Left ventricle myocardium inferior (tissue), 1 donor: ENCODE measurements around the gene RPL37A. TPM values are rescaled to one million over a fixed set of nuclear protein-coding genes. Genes with fewer than 3 reads are reported as not detected.

Source experiments
- DNase-seq: peaks from one replicate; pipeline ENCODE4 v3.0.0-alpha.2; 2020
- H3K27ac ChIP-seq: fragments of 200-600 bp; replicated peaks from 2 replicates; pipeline ENCODE4 v1.8.0; 2021
- H3K27me3 ChIP-seq: fragments of 200-600 bp; 2 replicates; pipeline ENCODE4 v1.8.0; 2021; ENCODE audit warnings: low read depth
- H3K36me3 ChIP-seq: fragments of 200-600 bp; 2 replicates; pipeline ENCODE4 v1.8.0; 2021
- H3K4me1 ChIP-seq: fragments of 200-600 bp; 2 replicates; pipeline ENCODE4 v1.8.0; 2021
- H3K4me3 ChIP-seq: fragments of 200-600 bp; 2 replicates; pipeline ENCODE4 v1.8.0; 2021; ENCODE audit warnings: mild to moderate bottlenecking, moderate library complexity
- H3K9me3 ChIP-seq: fragments of 200-600 bp; replicated peaks from 2 replicates; pipeline ENCODE4 v1.8.0; 2021
- CTCF ChIP-seq: fragments of 200-600 bp; IDR thresholded peaks from 2 replicates; pipeline ENCODE4 v1.8.0; 2021; ENCODE audit warnings: antibody characterized with exemption, mild to moderate bottlenecking, borderline replicate concordance
- intact Hi-C: fragments of 100-400 bp; cut with micrococcal nuclease; formaldehyde crosslinking; loops from one replicate; pipeline ENCODE4 v1.11.0; 2022
- total RNA-seq: library from RNA; stranded (reverse); fragmentation: NEBNext Ultra II Directional; extraction: Animal tissue kit (Norgen Biotek cat#: 25700); gene quantifications from one replicate; pipeline ENCODE4 v1.2.1, GENCODE V29; 2021
- donor health status: DM: no; HTN: yes; CAD: no; lungs with severe emphysema.

The RPL37A gene
- total RNA-seq, 1 donor from 2014 or later: 1,816 TPM

DNA sequence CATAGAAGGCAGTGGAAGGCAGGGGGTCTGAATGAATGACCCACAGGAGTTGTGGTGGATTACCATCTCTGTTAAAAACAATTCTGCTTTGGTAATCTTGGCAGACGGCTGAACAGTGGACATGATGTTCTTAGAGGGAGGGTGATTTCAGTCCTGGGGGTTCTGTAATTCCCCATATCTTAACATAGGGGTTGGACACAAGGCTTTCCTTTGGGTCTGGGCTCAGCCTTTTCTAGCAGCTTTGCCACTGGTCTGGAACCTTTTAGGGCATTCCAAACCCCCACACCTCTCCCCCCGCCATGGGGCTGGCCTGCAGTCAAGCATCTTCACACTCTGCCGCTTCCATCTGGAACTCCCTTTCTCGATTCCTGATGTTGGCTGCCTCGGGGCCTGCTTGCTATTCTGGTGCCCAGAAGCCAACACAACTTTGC lies 50.3 kb downstream of the RPL37A start:
- H3K36me3 ChIP-seq: no peaks in the 10 kb centered on the region
- intact Hi-C loops: no loop called here
- H3K4me1 ChIP-seq: peaks cover 54% of the 10 kb centered on the region
- no peak overlapping the region for H3K4me3 ChIP-seq
- H3K27ac ChIP-seq: peak overlapping the region; percentile 91
- no peaks in the 10 kb centered on the region for H3K27me3 ChIP-seq
- no peaks in the 10 kb centered on the region for H3K9me3 ChIP-seq
- peak; percentile 64 for DNase-seq
- TF ChIP-seq CTCF: no peak

DNA sequence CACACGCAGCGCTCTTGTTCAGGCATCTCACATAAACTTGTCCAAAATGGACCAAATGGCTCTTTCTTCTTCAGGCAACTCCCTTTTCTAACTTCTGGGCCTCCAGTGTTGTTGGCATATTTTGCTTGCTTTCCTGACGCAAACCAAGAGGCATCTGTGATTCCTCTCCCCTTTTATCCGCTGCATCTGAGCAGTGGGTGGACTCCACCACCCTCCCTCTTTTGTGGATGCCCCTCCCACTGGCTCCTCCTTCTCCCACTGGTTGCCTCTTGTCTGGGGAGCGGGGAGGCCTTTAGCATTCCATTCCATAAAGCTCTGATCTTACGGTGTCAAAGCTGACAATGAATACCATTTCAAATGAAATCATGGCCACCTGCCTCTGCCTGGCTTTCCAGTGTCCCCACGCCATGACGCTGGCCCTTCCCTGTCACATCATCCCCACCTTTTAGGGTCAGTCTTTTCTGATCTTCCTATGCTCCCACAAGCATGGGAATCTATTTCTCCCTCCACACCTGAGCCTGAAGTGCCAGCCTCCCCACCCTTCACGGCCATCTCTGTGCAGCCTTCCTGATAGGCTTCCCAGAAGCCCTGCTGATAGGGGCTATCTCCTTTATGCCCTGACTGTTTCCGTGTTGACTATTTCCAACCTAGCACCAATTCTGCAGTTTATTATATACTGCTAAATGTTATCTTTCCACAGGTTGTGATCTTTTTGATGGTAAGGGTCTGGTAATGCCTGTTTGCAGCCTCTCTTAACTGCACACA lies 51.5 kb downstream of the RPL37A start:
- Histone ChIP-seq H3K27me3 (no peaks in the 10 kb centered on the region), H3K4me3 (no peak overlapping the region), H3K27ac (peak overlapping the region; percentile 91), H3K36me3 (no peaks in the 10 kb centered on the region), H3K9me3 (no peaks in the 10 kb centered on the region), H3K4me1 (peaks cover 64% of the 10 kb centered on the region)
- DNase-seq: no peak
- intact Hi-C loops: no loop called here
- TF ChIP-seq CTCF: no peak

GRCh38 chr2:216551234-216552068 lies 52.8 kb downstream of the RPL37A start:
- no peak overlapping the region for H3K4me3 ChIP-seq
- H3K36me3 ChIP-seq: no peaks in the 10 kb centered on the region
- no peak for DNase-seq
- peaks cover 63% of the 10 kb centered on the region for H3K4me1 ChIP-seq
- TF ChIP-seq CTCF: no peak
- H3K27me3 ChIP-seq: no peaks in the 10 kb centered on the region
- intact Hi-C loops: no loop called here
- H3K9me3 ChIP-seq: no peaks in the 10 kb centered on the region
- H3K27ac ChIP-seq: no peak overlapping the region

- TF ChIP-seq CTCF: no peak
- Histone ChIP-seq H3K36me3 (no peaks in the 10 kb centered on the region), H3K9me3 (no peaks in the 10 kb centered on the region), H3K4me3 (no peak overlapping the region), H3K27ac (no peak overlapping the region), H3K27me3 (no peaks in the 10 kb centered on the region), H3K4me1 (peaks cover 67% of the 10 kb centered on the region)
- intact Hi-C loops: no loop called here
- DNase-seq: no peak
Observed at GRCh38 chr2:216553093-216553478, 54.4 kb downstream of the RPL37A start.

Other genes with a start within 250 kb of the RPL37A start
- gene MARCHF4, start 126.4 kb upstream of the RPL37A start, total RNA-seq: 0.08 TPM
- 7.5 TPM for gene SMARCAL1, start 86.4 kb upstream of the RPL37A start, total RNA-seq
- 136 TPM for gene IGFBP2, start 134.6 kb downstream of the RPL37A start, total RNA-seq
- 138 TPM for gene IGFBP5, start 196.7 kb downstream of the RPL37A start, total RNA-seq